HL-60 (cell line): ENCODE measurements around the gene PSMD8.
A peak's percentile ranks its signal among the peaks of the same experiment; 100 is the strongest.

Experiments used
- CTCF ChIP-seq: IDR thresholded peaks from one replicate; pipeline ENCODE4 v1.5.1; 2011; ENCODE audit warnings: low read length, control low read depth, inconsistent platforms; ENCODE audit not compliant: insufficient read depth
- GABPA ChIP-seq: IDR thresholded peaks from 2 replicates; pipeline ENCODE4 v1.6.1; 2012; ENCODE audit warnings: low read depth
- POLR2AphosphoS5 ChIP-seq: IDR thresholded peaks from 2 replicates; pipeline ENCODE4 v1.6.1; 2012; ENCODE audit warnings: low read depth
- REST ChIP-seq: IDR thresholded peaks from 2 replicates; pipeline ENCODE4 v1.6.1; 2012; ENCODE audit warnings: low read depth; ENCODE audit not compliant: insufficient replicate concordance

GRCh38 chr19:38402967-38403674, 28.8 kb downstream of the PSMD8 start, which contains the start of gene FAM98C:
- TF ChIP-seq CTCF (peak; percentile 55), POLR2AphosphoS5 (0 out of 2 replicates have a peak, but pooled peaks have one; percentile 35), GABPA (no peak), REST (no peak)
